Ammon's horn (tissue), 1 donor: ENCODE data around the gene TBX1.
"Not testable (repeated sequence)": the region's sequence is repeated elsewhere in the genome, so short reads cannot be mapped to it uniquely, and the experiment has no call there.

Experiments
- DNase-seq: peaks from one replicate; pipeline ENCODE4 v3.0.0-alpha.2; 2016; ENCODE audit warnings: low spot score

TBX1 gene

GRCh38 chr22:19784384-19785175 is 24.0 kb downstream of the TBX1 start:
- DNase-seq = no peak

- no peak for DNase-seq
These were observed 25.1 kb downstream of the TBX1 start for GRCh38 chr22:19785461-19786263.

DNA sequence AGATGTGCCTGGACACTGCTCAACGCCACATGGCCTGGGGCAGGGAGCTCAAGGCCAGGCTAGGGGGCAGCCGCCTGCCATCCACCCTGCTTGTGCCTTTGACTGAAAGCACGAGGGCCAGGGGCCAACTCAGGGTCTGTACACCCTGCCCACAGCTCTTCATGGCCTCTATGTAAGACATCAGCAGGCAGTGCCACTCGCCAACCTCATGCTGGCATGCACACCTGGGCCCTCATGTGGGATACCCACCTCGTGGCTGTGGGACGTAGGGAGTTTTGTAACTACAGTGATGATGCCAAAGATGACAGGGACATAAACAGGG is 25.6 kb downstream of the TBX1 start:
- DNase-seq = no peak

DNA sequence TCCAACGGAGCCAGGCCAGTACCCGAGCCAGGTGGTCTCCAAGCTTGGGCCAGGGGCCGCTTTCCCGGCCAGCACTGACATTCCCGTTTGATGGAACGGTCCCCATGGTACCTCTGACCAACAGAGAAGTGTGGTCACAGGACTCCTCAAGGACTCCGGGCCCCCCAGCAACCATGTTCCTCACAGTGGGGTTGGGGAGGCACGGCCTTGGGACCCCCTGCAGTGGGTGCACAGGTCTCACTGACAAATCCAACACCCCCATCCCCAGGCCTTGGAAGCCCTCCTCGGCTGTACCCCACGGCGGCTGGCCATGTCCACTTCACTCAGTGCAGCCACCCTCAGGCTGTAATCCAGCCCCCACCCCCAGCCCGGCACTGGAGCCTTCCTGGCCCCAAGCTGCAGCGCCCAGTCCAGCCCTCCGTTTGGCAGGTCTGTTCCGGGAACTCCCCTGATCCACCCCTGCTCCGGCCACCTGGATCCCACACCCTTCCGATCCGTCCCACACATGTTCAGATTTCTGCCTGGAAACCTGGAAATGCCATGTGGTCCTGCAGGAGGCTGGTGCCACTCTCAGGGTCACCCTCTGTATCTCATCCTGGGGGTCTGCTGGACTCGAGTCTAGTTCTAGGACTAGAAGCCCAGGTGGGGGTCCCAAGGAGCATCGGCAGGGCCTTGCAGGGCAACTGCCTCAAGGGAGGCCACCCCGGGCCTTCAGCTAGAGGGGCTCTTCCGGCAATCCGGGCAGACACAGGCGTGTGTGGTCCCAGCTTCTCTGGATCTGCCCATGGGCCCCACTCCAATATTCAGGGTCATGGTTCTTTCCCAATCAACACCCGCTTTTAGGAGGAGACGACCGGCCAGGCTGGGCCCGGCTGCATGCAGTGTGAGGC is 26.6 kb downstream of the TBX1 start:
- DNase-seq = no peak

DNA sequence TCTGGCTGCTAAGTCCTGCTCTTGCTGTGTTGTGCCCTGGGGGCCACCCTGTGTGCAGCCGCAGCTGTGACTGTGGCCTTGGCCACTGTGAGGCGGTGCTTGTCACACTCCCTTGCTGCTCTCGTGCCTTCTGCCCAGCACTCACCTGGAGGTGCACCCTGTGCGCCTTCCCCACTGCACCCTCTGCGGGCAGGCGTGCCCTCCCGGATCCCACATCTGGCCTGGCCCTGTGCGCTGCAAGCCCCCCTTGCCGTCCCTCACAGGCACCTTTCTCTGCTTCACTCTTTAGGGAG is 27.2 kb downstream of the TBX1 start:
- no peak for DNase-seq

DNA sequence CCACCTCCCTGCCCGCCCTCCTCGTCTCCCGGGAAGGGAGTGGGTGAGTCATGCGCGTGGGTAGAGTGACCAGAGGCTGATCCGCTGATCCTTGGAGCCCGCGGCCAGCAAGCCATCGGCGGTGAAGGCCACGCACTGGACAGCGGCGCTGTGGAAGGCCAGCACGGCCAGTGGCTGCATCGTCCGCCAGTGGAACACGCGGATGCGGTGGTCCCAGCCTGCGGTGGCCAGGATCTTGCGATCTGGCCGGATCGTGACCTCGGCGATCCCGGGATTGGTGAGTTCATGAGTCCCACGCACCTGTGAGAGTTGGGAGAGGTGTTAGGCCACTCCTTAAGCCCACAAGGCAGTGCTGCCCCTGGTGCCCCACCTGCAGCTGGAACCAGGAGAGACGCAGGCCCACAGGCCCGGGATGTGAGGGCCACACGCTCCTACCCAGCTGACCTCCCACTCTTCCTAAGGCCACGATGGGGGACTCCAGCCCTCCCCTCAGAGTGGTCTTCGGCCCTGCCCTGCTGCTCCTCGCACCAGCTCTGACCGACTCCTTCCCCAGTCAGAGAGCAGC is 28.2 kb downstream of the TBX1 start:
- DNase-seq = no peak

- no peak for DNase-seq
These were observed 28.8 kb downstream of the TBX1 start for GRCh38 chr22:19789406-19789805.

GRCh38 chr22:19789828-19790227 is 29.2 kb downstream of the TBX1 start:
- no peak for DNase-seq

- DNase-seq = no peak
These were observed 30.7 kb downstream of the TBX1 start for GRCh38 chr22:19791243-19791642.

DNA sequence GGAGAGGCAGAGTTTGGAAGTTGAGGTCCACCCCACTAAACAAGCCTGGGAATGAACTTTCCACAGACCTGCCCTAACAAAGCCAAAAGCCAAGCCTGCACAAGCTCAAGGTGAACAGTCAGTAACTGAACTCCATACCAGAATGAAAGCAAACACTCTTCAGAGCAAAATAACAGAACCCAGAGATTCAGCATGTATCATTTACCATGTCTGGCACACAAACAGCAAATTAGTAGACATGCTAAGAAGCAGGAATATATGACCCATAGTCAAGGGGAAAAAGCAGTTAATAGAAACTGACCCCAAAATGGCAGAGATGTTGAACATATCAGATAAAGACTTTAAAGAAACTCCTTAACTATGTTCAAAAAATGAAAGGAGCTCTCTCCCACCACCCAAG is 31.3 kb downstream of the TBX1 start:
- DNase-seq = no peak

DNA sequence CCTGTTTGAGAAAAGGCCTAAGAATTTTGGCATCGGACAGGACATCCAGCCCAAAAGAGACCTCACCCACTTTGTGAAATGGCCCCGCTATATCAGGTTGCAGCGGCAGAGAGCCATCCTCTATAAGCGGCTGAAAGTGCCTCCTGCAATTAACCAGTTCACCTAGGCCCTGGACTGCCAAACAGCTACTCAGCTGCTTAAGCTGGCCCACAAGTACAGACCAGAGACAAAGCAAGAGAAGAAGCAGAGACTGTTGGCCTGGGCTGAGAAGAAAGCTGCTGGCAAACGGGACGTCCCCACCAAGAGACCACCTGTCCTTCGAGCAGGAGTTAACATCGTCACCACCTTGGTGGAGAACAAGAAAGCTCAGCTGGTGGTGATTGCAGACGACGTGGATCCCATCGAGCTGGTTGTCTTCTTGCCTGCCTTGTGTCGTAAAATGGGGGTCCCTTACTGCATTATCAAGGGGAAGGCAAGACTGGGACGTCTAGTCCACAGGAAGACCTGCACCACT is 31.9 kb downstream of the TBX1 start:
- DNase-seq = not testable (repeated sequence)

DNA sequence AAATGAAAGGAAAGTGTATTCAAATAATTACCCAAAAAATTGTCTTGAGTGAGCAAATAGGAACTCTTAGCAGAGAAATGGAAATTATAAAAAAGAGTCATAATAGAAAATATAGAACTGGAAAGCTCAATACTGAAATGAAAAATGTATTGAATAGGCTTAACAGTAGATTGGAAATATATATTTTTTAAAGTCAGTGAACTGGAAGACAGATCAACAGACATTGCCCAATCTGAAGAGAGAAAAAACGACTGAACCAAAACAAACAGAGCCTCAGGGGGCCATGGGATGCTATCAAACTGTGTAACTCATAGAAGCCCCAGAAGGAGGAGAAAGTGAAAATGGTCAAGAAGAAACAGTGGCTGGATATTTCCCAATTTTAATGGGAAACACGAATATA is 32.6 kb downstream of the TBX1 start:
- DNase-seq = no peak

- no peak for DNase-seq
These were observed 33.2 kb downstream of the TBX1 start for GRCh38 chr22:19793661-19794310.

DNA sequence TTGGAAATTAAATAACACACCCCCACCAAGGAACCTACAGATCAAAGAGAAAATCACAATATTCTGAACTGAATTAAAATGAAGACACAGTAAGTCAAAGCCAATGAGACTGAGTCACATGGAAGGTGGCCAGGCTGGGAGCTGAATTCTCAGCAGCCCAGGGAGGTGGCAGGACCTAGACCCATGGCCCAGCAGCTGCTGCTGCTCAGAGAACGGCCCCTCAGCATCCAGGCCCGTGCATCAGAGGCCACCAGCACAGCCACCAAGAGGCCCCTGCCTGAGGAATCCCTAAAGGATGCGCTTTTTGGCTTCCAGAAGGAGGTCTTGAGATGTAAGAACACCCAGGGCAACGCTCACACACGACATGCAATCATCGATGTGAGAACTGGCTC is 35.0 kb downstream of the TBX1 start:
- DNase-seq = no peak

DNA sequence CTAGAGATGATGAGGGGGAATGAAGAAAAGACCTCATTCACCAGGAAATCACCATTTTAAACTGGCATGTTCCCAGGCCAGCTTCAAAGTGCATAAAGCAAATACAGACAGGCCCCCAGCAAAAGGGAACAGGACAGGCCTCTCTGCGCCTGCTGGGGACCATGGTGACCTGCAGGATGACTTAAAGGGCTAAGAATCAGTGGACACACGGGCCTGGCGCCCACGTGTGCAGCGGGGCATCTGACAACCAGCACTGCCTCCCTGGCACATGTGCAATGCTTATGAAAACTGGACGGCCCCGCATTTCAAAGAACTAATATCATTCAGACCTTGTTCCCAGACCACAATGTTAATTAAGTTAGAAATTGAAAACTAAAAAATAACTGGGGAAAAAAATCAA is 35.6 kb downstream of the TBX1 start:
- no peak for DNase-seq

- DNase-seq = no peak
These were observed 36.8 kb downstream of the TBX1 start for GRCh38 chr22:19797086-19798002.

GRCh38 chr22:19798003-19798665 is 37.6 kb downstream of the TBX1 start:
- no peak for DNase-seq

DNA sequence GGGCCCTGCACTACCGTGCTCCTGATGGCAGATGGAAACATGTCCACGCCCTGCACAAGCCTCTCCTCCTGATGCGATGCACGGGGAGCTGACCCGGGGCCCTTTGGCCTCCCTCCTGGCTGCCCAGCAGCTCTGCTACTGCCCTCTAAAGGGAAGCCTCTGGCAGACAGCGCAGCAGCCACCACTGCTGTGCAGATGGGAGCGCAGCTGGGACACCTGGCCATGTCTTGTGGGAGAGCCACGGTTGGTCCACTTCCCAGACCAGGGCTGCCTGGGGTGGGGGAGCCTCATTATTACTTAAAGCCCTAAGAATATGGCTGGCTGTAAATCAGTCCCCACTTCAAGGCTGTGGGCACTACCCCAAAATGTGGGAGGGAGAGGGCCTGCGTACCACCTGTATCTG is 38.3 kb downstream of the TBX1 start:
- DNase-seq = no peak

DNA sequence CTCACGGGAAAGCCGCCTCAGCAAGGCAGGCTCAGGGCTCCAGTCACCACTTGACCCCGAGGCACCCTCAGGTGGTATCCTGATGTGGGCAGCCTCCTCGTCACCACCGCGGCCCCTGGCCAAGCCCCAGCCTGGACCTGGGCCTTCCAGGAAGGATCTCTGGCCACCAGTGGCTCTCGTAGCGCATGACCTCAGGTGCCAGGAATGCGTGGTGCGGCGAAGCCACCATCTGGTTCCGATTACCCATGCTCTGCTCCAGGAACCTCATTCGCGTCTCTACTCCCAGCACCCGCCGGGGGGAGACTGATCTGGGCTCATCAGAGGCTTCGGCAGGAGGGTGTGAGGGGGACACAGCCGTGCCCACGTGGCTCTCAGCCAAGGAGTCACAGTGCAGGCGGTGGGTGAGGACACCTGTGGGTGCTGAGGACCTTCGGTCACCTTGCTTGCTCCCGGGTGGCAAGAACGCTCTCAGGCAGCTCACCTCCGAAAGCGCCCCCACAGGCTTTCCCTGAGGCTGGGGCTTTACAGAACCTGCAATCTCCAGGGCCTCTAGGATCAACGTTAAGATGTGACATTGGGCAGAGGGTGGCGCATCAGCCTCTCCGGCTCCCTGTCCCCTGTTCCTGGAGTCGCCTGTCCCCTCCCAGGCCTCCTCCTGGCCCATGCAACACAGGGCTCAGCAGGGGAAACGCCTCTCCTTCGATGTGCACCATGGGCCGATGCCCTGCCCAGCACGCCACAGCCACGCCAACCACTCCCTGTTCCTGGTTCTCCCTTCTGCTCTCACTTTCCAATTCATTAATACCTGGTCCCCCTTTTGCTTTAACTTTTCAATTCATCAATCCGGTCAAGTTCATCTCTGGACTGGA is 39.0 kb downstream of the TBX1 start:
- no peak for DNase-seq
